Activated CD4-positive, alpha-beta T cell treated with anti-CD3 and anti-CD28 coated beads, Interleukin-2, amount 50 U/mL, for 4 hours (primary cell): Measurements from ENCODE around the gene ACAT2.
"Not testable (repeated sequence)": the region's sequence is repeated elsewhere in the genome, so short reads cannot be mapped to it uniquely, and the experiment has no call there.

ENCODE experiments used
- DNase-seq, 2 experiments: peaks; one replicate each; pipeline ENCODE4 v3.0.0-alpha.2; 2020

Gene ACAT2

DNA sequence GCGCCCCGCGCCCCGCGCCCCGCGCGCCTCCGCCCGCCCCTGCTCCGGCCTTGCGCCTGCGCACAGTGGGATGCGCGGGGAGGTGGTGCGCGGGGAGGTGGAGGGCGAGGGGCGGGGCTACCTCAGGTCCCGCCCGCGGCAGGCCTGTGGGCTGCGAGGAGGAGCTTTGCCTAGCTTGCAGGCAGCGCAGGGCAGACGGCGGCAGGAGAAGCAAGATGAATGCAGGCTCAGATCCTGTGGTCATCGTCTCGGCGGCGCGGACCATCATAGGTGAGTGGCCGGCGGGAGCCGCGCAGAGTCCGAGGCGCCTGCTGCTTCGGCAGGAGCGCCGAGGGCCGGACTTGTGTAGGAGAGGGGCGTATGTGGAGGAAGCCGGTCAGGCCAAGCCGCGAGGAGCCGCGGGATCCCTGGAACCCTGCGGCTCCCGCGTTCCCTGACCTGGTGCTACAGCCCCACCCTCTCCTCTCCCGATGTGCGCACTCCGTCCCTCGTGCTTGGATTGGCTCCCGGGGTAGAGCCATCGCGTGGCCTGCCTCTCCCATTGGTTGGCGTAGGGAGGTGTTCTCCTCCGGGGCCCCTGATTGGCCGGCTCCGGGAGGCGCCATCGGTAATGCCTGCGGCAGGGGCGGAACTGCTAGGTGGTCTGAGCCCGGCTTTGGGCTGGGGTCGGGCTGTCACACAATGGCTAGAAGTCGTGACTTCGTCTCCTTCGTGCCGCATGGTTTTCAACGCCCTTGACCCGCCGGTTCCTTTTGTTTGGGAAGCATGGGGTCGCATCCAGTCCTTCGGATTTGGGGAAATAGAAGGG lies at the start of gene ACAT2:
ACAT2 (plus strand) TSS at position 173 of the 808 bp plus-strand sequence; CDS start at position 216, 43 bp downstream.
- peak; percentile 84 to 89 for DNase-seq

DNA sequence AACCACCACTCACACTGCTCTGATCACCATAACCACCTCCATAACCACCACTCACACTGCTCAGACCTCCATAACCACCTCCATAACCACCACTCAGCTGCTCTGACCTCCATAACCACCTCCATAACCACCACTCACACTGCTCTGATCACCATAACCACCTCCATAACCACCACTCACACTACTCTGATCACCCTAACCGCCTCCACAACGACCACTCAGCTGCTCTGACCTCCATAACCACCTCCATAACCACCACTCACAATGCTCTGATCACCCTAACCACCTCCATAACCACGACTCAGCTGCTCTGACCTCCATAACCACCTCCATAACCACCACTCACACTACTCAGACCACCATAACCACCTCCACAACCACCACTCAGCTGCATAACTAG lies 49.5 kb upstream of the ACAT2 start:
- not testable (repeated sequence) for DNase-seq

DNA sequence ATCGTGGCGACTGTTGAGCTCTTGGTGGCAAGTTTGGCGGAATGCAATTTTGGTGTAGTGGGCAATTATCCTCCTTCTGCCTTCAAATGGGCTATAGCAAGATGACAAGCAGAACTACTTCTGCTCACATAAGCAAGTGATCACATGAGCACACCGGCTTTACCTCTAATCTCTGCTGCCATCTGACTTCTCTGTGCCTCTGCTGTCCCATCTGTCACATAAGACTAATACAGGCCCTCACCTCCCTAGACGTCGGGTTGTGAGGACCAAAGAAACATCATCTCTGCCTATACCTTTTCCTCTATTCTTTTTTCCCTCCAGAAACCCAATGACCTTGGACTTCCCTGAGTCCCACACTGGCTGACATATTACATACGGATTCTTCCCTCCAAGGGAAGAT lies 47.9 kb upstream of the ACAT2 start:
- DNase-seq: no peak

DNA sequence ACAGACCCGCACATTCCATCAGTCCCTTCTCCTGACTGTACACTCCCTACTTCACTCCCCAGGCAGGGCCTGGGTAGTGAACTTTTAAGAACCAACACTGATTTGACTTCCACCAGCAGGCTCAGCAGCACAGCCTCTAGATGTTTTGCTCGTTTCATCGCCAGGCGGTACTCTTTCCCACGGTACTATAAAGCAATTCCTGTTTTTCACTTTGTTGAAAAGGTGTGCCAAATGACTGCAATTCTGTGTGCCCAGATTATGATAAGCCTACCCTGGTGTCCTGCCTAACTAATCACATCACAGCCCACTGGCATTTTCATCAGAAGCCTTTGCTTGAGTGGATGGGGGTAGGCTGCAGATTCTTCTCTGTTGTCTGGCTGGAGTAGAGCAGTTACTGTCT lies 47.4 kb upstream of the ACAT2 start:
- no peak for DNase-seq

DNA sequence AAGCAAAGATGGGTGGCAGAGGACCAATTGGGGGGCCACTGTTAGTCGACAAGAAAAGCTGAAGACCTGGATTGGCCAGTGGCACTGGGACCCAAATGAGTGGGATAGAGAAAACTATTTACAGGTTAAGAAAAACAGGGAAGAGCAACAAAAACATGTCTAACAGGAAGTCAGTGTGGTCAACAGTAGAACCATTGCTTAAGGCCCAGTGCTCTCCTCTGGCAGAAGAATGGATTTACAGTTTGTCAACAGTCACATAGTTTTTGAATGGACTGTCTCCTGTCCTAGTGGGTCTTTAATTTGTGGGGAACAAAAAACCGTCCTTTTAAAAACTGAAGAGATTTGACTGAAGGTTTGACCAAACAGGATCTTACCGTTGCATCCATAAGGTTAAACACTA lies 46.7 kb upstream of the ACAT2 start:
- DNase-seq: no peak

DNA sequence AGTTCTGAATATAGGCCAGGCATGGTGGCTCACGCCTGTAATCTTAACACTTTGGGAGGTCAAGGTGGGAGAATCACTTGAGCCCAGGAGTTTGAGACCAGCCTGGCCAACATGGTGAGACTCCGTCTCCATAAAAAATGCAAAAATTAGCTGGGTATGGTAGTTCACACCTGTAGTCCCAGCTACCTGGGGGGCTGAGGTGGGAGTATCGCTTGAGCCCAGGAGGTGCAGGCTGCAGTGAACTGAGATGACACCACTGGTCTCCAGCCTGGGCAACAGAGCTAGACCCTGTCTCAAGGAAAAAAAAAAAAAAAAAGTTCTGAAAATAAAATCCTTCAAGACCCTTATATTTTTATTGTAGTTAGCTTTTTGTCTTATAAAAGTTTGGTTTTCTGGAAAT lies 46.2 kb upstream of the ACAT2 start:
- no peak for DNase-seq

DNA sequence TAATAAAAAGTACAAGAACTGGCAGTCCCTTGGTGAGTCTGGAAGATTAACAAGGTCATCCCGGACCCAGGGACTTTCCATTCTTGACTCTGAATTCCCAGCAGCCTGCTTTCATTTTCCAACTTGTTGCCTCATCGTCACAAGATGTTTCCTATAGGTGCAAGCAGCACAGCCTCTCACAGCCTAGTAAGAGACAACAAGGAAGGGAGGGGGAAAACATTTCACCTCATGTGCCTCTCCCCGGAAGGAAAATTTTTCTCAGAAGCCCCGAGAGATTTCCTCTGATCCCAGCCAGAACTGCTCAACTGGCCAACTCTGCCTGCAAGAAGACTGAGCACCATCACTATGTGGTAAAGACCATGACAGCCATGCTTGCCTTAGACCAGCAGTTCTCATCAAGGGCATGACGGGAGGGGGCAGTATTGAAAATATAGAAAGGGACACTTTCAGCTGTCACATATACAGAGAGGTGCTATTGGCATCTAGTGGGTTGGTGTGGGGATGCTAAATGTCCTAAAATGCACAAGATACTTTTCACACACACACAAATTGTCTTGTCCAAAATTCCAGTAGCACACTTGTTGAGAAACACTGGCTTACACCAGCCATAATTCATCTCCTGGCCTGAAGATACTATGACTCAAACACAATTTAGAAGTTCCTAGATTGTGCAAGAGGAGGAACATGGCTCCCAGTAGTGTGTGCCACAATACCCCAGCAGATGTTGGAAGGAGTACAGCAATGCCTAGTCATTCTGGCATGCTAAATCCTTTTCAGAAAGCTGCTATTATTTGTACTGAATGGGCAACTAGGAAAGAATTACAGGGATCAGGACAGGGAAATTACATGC lies 45.4 kb upstream of the ACAT2 start:
- no peak for DNase-seq

DNA sequence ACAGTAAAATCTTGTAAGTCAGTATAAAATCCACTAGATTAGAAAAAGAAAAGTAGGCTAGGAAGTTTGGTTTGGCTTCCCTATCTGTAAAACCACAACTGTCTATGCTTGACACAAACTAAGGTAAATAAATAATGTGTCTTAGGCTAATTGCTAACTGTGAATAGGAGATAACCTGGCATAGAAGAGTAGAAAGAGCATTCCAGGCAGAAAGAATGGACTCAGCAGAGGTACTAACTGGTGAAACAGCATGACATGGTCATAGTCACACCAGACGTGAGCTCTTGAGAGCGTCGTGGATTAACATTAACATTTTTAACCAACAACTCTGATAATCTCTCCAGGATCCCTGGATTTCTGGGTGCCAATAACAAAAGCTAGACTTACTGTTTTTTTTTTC lies 43.2 kb upstream of the ACAT2 start:
- no peak for DNase-seq

DNA sequence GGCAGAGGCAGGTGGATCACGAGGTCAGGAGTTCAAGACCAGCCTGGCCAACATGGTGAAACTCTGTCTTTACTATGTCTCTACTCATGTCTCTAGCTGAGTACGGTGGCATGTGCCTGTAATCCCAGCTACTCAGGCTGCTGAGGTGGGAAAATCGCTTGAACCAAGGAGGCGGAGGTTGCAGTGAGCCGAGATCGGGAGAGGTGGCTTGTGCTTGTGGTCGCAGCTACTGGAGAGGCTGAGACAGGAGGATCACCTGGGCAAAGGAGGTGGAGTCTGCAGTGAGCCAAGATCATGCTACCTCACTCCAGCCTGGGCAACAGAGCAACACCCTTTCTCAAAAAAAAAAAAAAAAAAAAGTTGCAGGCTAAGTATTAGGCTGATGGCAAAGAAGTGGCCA lies 42.6 kb upstream of the ACAT2 start:
- no peak for DNase-seq

DNA sequence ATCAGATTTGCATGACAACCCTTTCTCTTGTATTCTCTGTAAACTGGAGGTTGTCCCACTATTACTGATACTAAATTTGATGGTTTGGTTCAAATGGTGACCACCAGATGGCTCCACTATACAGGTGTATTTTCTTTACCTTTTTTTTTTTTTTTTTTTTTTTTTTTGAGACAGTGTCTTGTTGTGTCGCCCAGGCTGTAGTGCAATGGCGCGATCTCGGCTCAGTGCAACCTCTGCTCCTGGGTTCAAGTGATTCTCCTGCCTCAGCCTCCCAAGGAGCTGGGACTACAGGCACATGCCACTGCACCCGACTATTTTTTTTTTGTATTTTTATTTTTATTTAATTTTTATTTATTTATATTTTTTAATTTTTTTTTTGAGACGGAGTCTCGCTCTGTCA lies 41.1 kb upstream of the ACAT2 start:
- DNase-seq: peak; percentile 15 to 32

DNA sequence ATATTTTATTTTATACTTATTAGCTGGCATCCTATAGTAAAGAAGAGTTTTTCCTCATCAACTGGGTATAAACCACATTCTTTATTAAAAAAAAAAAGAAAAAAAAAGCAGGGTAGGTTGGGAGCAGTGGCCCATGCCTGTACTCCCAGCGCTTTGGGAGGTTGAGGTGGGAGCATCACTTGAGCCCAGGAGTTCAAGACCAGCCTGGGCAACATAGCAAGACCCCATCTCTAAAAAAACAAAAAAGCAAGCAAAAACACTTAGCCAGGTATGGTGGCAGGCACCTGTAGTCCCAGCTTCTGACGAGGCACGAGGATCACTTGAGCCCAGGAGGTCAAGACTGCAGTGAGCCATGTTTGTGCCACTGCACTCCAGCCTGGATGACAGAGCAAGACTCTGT lies 39.9 kb upstream of the ACAT2 start:
- DNase-seq: not testable (repeated sequence)

DNA sequence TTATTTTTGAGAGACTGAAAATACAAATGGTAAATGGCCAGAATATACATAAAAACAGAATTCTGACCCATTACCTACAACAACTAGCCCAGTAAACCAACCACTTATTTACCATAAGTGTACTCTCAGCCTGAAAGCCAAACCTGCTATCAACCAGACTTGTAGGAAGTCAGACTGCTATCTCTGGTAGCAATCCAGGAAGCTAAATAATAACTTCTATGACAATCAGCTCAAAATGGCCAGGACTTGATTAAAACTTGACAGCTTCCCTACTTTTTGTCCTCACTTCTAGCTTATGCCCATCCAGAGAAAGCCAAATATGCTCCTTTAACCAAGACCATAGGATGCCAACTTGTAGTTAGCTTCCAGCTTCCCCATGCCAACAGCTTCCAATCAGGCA lies 39.2 kb upstream of the ACAT2 start:
- DNase-seq: no peak

DNA sequence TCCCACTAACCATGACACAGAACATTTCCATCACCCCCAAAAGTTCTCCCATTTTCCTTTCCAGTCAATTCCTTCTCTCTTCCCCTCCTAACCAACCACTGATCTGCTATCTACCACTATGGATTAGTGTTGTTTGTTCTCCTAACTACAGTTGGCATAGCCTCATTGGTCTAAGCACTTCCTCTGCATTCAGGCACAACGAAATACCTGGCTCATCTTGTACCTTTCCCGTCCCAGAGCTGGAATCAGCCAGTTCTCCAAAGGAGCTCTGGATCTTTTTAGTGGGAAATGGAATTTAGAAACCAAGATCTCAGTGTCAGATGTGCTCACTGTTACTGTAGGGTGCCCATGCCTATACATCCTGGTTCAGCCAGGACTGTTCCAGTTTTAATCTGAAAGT lies 38.6 kb upstream of the ACAT2 start:
- DNase-seq: no peak

DNA sequence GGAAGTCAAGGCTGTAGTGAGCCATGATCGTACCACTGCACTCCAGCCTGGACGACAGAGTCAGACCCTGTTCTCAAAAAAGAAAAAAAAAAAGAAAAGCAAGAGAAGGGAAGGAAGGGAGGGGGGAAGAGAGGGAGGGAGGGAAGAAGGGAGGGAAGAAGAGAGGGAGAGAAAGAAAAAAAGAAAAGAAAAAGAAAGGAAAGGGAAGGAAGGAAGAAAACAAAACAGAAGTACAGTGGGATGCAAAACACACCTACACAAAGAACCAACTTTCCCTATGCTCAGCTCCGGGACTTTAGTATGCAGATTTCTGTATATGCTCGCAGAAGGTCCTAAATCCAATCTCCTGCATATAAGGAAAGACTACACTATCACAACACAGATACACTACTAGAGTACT lies 37.1 kb upstream of the ACAT2 start:
- no peak for DNase-seq

DNA sequence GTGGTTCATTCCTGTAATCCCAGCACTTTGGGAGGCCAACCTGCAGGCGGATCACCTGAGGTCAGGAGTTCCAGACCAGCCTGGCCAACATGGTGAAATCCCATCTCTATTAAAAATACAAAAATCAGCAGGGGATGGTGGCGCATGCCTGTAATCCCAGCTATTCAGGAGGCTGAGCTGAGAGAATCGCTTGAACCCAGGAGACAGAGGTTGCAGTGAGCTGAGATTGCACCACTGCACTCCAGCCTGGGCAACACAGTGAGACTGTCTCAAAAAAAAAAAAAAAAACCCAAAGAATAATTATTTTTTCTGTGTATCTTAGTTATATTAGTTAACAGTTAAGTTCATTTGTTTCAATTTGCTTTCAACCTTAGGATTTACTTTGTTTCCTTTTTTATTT lies 36.6 kb upstream of the ACAT2 start:
- DNase-seq: not testable (repeated sequence)

DNA sequence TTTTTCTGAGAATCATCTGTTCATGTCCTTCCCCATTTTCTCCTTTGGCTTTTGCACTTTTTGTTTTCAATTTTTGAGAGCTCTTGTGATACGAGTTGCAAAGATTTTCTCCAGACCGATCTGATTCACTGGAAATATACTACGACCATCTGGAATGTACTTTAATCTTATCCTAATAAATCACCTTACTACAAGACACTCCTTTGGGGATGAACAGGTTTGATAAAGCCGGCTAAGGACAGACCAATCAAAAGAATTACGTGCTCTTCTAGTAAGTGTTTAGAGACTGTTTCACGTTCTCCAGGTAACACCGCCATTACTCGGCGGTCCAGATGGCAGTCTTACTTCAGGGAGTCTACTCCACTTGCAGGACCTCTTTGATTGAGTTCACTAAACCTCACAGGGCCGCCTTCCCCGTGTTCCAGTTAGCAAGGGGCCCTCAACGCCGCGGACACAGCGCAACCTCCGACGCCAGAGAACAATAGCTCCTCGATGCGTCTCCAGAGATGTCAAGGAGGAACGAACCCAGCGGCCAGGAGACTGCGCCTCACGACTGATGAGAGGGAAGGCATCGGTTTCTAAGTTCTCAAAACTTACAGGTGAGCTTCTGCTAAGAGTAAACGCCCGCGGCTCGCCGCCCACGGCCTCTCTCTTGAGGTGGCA lies 35.5 kb upstream of the ACAT2 start:
- no peak for DNase-seq

DNA sequence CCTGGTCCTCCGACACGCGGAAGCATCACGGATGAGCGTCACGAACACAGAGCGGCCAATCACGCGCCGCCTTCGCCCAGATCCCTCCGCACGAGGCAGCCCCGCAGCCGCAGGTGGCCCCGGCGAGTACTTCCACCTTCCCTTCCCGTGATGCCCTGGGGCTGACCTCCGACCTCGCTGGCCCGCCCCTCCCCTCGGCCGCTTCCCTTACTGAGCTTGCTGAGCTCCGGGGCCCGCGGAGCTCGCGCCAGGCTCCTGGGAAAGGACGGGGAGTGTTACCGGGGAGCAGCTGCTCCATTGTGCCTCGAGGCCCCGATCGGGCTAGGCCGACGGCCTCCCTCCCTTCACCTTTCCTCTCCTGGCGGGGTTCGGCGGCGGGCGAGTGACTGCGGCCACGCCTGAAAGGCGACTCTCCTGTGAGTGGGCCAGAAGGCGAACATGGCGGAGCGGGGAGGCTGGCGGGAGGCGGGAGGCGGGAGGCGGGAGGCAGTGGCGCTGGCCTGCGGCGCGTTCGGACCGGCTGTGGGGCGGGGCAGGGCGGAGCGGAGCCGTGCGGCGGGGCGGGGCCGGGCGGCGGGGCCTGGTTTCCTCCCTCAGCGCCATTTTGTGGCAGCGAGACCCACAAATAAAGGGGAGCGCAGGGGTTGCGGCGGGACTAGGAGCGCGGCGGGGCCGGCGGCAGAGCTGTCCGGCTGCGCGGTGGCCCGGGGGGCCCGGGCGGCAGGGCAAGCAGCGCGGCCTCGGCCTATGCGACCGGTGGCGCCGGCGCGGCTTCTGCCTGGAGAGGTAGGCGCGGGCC lies 34.7 kb upstream of the ACAT2 start, which contains the start of gene WTAP:
WTAP (plus strand) TSS at position 589 of the 799 bp plus-strand sequence. CDS start 8,760 bp downstream, outside the sequence.
- DNase-seq: peak; percentile 97 to 98

DNA sequence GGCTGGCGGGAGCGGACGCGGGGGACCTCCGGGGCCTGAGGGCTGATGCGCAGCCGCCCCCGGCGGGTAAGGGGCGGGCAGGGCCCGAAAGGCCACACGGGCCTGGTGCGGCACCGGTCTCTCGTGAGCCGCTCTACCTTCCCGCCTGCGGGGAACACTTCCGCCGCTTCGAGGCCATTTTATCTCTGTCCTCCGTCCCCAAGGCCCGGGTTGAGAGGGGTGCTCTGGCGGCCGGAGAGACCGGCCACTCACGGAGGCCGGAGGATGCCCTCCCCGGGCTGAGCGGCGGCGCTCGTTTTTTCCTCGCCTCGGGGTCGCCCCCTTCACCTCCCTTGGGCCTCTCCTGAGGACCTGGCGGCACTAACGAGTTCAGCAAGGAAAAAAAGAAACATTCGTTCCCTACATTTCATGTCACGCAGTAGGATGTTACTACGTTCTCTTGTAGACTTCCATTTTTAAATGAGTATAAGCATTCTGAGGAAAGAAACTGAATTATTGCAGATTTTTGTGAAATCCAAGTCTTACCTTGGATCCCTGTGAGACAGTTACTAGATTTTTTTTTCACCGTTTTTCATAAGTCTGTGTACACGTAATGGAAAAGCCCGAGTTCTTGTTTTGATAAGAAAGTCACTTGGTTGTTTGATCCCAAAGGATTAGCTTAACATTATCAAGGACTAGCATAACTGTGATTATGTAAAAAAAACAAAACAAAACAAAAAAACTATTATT lies 34.0 kb upstream of the ACAT2 start:
- DNase-seq: no peak

DNA sequence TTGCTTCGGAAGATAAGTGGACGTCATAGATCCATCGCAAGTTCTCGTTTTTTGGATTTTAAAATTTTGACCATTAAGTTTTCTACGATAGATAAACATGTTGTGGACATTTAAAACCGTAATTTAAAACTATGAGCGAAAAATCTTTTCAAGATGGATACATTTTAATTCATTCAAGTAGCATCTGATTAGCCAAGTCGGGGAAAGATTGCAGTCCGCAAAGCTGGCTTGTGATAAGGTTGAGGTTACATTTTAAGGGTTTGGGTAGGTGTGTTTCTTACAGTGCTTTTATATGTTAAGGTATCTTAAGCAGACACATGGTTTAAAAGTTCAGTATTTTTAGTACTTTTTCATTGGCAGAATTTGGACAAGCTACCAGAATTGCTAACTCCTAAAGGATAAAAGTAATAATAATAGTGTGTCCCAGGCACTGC lies 33.3 kb upstream of the ACAT2 start:
- no peak for DNase-seq

DNA sequence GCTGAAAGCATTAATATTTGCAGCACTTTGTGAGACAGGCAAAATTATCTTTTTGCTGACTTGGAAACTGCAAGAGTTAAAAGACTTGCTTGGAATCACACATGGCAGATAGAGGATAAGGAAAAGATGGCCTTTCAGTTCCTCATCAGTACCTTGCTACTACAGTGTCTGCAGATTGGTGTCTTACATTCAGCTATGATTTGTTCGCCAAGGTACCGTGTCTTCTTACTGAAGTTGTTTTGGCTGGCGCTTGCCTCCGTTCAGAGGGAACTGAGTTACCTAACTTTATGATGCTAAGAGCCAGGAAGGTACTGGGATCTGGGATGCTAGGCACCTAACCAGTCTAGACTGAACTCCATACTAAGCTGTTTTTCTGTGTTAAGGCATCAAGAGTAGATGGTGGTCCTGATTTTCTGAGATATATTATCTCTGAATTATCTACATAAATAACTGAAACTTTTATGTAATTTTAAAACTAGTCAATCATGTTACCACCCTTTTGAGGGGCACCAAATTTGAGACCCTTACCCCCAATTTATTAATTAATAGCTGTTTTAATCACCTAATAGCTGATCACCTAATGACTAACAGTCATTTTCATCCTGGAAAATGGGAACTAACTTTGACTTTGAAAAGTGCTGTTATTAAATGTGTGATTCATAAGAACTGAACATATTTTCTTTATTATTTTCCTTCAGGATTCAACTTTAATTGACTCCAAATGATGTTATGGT lies 32.1 kb upstream of the ACAT2 start:
- no peak for DNase-seq

DNA sequence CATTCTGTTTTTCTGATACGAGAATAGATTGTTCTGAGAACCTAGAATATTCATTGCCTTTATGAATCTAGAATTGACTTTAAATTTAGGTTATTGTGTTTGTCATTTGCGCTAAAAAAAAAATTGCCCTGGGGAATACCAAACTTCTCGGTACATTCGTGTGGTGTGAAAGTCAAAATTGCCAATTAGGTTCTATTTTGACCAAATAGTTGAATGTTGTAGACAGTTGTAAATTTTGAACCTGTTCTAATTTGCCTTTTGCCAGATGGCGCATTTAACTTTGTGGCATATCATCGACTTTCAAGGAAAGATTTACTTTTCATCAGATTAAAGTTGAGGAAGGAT lies 31.5 kb upstream of the ACAT2 start:
- DNase-seq: no peak
